Measurements from ENCODE around the gene RAP1GAP2.
"Not testable (repeated sequence)": the region's sequence is repeated elsewhere in the genome, so short reads cannot be mapped to it uniquely, and the experiment has no call there.

The RAP1GAP2 gene

DNA sequence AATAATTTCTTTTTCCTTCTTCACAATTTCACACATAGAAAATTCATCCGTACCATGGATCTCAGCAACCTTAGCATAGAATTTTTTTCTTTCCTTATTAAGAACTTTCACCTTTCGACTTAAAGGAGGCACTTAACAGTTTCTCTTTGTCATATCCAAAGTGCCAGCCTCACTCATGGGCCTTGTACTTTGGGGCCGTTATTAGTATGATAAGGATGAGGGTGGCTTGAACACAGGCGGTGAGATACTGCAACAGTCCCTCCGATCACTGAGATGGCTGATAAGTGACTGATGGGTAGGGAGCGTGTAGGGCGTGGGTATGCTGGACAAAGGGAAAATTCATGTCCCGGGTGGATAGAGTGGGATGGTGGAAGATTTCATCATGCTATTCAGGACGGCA is 181.9 kb downstream of the RAP1GAP2 start:
- DNase-seq: no peak

- DNase-seq: no peak
Observed at GRCh38 chr17:2978991-2979390, 182.8 kb downstream of the RAP1GAP2 start.

GRCh38 chr17:2980211-2980903 is 184.1 kb downstream of the RAP1GAP2 start:
- DNase-seq: no peak

- no peak for DNase-seq
Observed at GRCh38 chr17:2980904-2981246, 184.6 kb downstream of the RAP1GAP2 start.

DNA sequence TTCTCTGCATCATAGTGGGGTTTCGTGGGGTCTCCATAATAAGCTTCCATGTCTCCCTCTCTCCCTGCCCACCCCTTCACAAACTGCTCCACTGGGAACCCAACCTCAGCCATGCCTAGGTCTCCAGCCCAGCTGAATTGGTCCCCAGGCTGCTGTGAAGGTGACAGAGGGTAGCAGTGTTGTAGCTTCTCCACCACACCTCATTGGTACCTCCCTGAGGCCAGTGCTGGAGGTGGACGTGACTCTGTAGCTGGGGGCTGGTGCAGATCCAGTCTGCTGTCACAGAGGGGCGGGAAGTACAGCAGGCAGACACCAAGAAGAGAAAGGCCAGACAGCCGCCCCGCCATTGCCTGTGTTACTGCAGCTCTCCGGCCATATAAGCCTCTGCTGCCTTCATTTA is 185.1 kb downstream of the RAP1GAP2 start:
- no peak for DNase-seq

DNA sequence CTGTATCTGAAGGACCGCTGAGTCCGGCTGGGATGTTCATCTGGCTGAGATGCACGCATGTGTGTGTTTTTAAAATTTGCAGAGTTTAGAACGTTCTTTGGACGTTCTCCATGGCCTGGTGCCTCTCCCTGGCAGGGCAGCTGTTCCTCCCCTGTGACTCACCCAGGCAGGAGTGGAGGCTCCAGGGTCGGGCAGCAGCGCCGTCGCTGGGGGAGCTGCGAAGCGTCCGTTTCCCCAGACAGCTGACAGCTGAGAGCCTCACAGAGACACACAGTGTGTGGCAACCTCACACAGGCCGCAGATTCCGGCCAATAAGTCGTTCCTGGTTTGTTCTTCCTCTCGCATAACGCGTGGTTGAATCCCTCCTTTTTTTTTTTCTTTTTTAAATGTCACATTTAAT is 186.6 kb downstream of the RAP1GAP2 start:
- peak; percentile 69 to 72 for DNase-seq

GRCh38 chr17:2983255-2983654 is 187.0 kb downstream of the RAP1GAP2 start:
- no peak for DNase-seq

DNA sequence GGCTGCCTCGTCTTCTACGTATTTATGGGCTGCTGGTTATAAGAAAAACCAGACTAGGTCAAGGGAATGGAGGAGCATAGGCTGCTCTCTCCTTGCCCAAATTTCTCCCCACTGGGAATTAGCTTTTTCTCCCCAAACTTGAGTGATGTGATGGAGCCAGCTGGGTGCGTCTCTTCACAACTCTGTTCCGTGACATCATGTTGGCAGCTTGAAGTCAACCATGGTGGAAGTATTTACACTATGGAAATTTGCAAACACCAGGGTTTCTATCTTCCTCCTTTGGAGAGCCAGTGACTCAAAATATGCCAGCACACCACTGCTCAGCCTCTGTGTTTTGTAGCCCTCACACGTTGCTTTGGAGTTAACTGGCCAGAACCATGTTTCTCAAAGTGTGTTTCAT is 189.1 kb downstream of the RAP1GAP2 start:
- no peak for DNase-seq

- DNase-seq: no peak
Observed at GRCh38 chr17:2986925-2987324, 190.7 kb downstream of the RAP1GAP2 start.

DNA sequence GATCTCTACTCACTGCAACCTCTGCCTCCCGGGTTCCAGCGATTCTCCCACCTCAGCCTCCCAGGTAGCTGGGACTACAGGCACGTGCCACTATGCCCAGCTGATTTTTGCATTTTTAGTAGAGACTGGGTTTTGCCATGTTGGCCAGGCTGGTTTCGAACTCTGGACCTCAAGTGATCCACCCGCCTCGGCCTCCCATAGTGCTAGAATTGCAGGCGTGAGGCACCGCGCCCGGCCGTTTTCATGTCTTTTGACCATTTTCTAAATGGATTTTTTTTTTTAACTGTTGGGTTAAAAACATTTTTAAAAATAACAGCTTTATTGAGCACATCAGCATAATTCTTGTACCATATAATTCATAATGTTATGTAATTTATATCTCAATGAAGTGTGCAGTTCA is 193.2 kb downstream of the RAP1GAP2 start:
- DNase-seq: not testable (repeated sequence)

- DNase-seq: no peak
Observed at GRCh38 chr17:2989855-2990254, 193.6 kb downstream of the RAP1GAP2 start.

GRCh38 chr17:2990396-2990795 is 194.2 kb downstream of the RAP1GAP2 start:
- DNase-seq: no peak

DNA sequence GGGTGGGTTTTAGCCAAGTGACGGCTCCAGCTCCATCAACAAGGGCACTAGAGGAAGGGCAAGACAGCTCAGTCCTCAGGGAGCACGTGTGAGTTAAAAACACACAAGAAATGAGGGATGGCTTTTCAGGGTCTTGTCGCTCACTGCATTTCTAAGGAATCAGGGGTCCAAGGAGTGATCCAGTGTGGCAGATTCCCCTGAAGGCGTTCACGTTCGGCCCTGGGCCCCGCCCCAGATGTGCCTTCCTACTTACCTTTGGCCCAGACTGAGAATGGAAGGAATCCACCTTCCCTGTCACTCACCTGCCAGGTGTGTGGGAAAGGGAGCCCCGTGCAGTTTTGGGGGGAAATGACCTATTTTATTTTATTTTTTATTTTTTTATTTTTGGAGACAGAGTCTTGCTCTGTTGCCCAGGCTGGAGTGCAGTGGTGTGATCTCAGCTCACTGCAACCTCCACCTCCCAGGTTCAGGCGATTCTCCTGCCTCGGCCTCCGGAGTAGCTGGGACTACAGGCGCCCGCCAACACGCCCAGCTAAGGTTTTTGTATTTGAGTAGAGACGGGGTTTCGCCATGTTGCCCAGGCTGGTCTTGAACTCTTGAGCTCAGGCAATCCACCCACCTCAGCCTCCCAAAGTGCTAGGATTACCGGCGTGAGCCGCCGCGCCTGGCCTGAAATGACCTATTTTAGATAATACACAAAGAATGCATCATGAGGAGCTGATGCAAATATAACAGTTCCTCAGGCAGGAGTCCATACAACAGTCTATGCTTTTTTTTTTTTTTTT is 195.3 kb downstream of the RAP1GAP2 start:
- not testable (repeated sequence) for DNase-seq

GRCh38 chr17:2994441-2994840 is 198.2 kb downstream of the RAP1GAP2 start:
- no peak for DNase-seq

GRCh38 chr17:2995377-2995776 is 199.1 kb downstream of the RAP1GAP2 start:
- no peak for DNase-seq

- no peak for DNase-seq
Observed at GRCh38 chr17:2995886-2996809, 199.9 kb downstream of the RAP1GAP2 start.

- DNase-seq: no peak
Observed at GRCh38 chr17:2996810-2997670, 200.8 kb downstream of the RAP1GAP2 start.

DNA sequence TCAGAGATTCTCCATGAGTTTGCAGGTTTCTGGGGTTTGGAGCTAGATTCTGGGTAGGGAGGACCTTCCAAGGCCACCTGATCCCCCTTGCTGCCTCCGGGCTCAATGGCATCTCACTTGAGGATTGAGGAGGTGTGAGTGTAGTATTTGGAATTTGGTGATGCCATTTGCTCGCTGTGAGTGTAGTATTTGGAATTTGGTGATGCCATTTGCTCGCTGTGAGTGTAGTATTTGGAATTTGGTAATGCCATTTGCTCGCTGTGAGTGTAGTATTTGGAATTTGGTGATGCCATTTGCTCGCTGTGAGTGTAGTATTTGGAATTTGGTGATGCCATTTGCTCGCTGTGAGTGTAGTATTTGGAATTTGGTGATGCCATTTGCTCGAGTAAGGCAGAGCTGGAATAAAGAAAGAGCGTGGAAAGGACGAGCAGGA is 202.2 kb downstream of the RAP1GAP2 start:
- DNase-seq: not testable (repeated sequence)

DNA sequence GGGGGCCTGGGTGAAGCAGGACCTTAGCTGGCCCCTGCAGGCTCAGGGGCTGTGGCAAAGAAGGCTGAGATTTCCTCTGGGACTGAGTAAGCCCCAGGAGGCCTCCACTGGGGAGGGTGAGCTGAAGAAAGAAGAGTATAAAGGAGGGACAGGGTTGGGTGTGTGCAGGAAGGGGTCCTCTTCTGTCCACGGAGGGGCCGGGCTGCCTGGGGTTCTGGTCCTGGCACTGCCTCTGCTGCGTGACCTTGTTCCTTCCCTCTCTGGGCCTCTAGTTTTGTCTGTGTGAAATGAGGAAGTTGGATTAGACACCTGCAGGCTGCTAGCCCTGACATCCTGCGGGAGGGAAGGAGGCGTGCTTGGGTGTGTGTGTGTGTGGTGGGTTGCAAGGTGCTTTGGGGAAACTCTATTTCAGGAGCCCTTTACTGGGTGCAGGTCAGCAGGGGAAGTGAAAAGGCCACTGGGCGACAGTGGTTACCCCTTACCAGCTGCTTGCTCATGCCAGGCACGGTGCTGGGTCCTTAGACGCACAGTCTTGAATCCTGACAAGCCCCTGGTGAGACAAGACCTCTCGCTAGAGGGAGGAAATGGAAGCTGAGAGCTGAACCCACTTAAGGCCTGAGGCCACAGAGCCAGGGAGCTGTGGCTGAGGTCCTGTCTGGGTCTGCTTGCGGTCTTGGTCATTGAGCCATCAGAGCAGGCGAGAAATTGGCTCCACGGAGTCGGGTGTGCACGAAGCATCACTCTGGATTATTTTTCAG is 206.5 kb downstream of the RAP1GAP2 start:
- no peak for DNase-seq

GRCh38 chr17:3003296-3004149 is 207.3 kb downstream of the RAP1GAP2 start:
- DNase-seq: no peak

All from hippocampal formation (tissue), 2 donors.